Common myeloid progenitor, CD34-positive (primary cell): ENCODE data around the gene RABGAP1.

Experiments used
- CTCF ChIA-PET: fragments of 350-600 bp; sonication (Branson Sonifier 250); formaldehyde crosslinking; loops from one replicate; lab custom pipeline; 2021; ENCODE audit warnings: antibody characterized with exemption; lab: Charles Lee
- POLR2A ChIA-PET: fragments of 350-600 bp; sonication (Branson Sonifier 250); formaldehyde crosslinking; loops from one replicate; lab custom pipeline; 2021; ENCODE audit warnings: antibody characterized with exemption; lab: Charles Lee
- DNase-seq, 3 donors: peaks; one replicate each; pipeline versions ENCODE4 v3.0.0 to v3.0.0-alpha.2; 2013
- H3K27ac ChIP-seq, 2 experiments: 1 replicate in 1 of 2; 2 replicates in 1 of 2; pipeline ENCODE4 v1.7.0; 2013; ENCODE audit warnings: inconsistent platforms in 2 of 2, low read length in 2 of 2, mild to moderate bottlenecking in 2 of 2, low read depth in 1 of 2, moderate library complexity in 1 of 2; ENCODE audit not compliant: severe bottlenecking in 2 of 2, insufficient read depth in 1 of 2, poor library complexity in 1 of 2
- H3K27me3 ChIP-seq, 5 experiments: replicated peaks in 2 of 5; 1 replicate in 3 of 5; 2 replicates in 2 of 5; pipeline versions ENCODE4 v1.6.1 to v1.7.0; 2013; ENCODE audit warnings: low read length in 4 of 5, mild to moderate bottlenecking in 2 of 5, moderate library complexity in 2 of 5, inconsistent platforms in 1 of 5; ENCODE audit not compliant: insufficient read depth in 5 of 5, control insufficient read depth in 4 of 5
- H3K36me3 ChIP-seq, 4 experiments: 1 replicate in 2 of 4; 2 replicates in 2 of 4; pipeline versions ENCODE4 v1.6.1 to v1.7.0; 2013; ENCODE audit warnings: low read length in 3 of 4, control low read depth in 1 of 4, mild to moderate bottlenecking in 1 of 4; ENCODE audit not compliant: control insufficient read depth in 4 of 4, insufficient read depth in 4 of 4
- H3K4me1 ChIP-seq, 4 experiments: 1 replicate in 3 of 4; 2 replicates in 1 of 4; pipeline versions ENCODE4 v1.6.1 to v1.7.1; 2013; ENCODE audit warnings: low read length in 3 of 4, mild to moderate bottlenecking in 3 of 4, control low read depth in 1 of 4, inconsistent platforms in 1 of 4, moderate library complexity in 1 of 4; ENCODE audit not compliant: control insufficient read depth in 4 of 4, insufficient read depth in 4 of 4; ENCODE audit errors: control extremely low read depth in 1 of 4
- H3K4me3 ChIP-seq, 7 experiments: 1 replicate in 4 of 7; 2 replicates in 3 of 7; pipeline versions ENCODE4 v1.5.1 to v1.7.0; 2013; ENCODE audit warnings: mild to moderate bottlenecking in 7 of 7, low read length in 6 of 7, moderate library complexity in 6 of 7, inconsistent platforms in 2 of 7, low read depth in 2 of 7, control low read depth in 1 of 7; ENCODE audit not compliant: insufficient read depth in 4 of 7, control insufficient read depth in 1 of 7; ENCODE audit errors: extremely low read depth in 1 of 7
- H3K9me3 ChIP-seq, 5 experiments: 1 replicate in 4 of 5; 2 replicates in 1 of 5; pipeline versions ENCODE4 v1.6.1 to v1.7.1; 2013; ENCODE audit warnings: low read length in 4 of 5, mild to moderate bottlenecking in 2 of 5, inconsistent platforms in 1 of 5, low read depth in 1 of 5, moderate library complexity in 1 of 5; ENCODE audit not compliant: control insufficient read depth in 4 of 5, insufficient read depth in 2 of 5; ENCODE audit errors: control extremely low read depth in 1 of 5
- WGBS: methylation state at CpG from one replicate; pipeline ENCODE4 v1.1.5; 2013; ENCODE audit not compliant: insufficient coverage; 5-methylcytosine and 5-hydroxymethylcytosine counted together

RABGAP1 gene

DNA sequence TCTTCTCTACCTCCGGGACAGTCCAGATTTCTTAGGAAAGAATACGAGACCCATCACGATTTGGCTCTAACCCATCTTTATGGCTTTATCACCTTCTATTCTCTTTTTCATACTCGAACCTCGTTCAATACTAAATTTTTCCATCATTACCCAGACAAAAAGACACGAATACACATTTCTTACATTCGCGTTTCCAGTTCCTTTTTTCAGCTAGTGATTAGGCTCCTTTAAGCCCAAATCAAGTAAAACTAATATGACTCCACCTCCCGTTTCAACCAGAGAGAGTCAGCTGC lies 28.2 kb upstream of the RABGAP1 start:
- Histone ChIP-seq H3K4me3 (peak overlapping the region; percentile 75 to 94 (median 85)), H3K27me3 (no peaks in the 10 kb centered on the region), H3K4me1 (peaks cover 4 to 16% (median 11%) of the 10 kb centered on the region in 4 experiments), H3K27ac (peak overlapping the region; percentile 85 to 87), H3K36me3 (peaks cover 0 to 17% (median 11%) of the 10 kb centered on the region in 4 experiments), H3K9me3 (no peaks in the 10 kb centered on the region)
- no peak for DNase-seq
- CTCF ChIA-PET, result interaction anchor here (0.7 to 1.8 kb wide), 8 partner anchors 9 to 78 kb away, joined by 3 to 8 read pairs (median 5); partner anchors contain the start of gene ZBTB26
- POLR2A ChIA-PET, result interaction anchor here (0.6 to 1.9 kb wide), 7 partner anchors 8 to 648 kb away, joined by 3 to 10 read pairs (median 6); partner anchors contain the start of genes RABGAP1, RC3H2 and ZBTB26
- 2% methylated on average over 8 of the region's 9 CpGs for WGBS

DNA sequence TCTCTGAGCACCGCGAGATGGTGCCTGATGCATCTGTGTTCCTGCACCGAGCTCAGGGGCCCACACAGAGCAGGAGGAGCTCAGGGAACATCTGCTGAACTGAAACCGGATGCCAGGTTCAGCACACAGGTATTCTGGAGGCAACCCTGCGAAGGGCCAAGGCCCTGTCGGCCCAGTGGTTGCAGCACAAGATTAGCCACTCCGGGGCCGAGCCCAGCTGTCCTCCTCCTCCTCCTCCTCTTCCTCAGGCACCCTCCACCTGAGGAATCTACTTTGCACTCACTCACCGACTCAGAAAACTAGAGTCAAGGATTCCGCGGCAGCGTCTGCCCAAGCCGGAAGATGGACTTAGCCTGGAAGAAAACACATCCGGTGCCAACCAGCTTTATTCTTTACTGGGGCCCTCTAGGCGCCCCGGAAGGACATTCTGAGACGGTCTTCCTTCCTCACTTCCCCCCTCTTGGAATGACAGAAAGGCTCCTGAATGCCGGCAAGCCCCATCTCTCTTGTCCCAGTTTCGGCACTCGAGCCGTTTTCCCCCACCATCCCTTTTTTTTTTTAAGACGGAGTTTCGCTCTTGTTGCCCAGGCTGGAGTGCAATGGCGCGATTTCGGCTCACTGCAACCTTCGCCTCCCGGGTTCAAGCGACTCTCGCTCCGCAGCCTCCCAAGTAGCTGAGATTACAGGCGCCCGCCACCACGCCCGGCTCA lies 27.7 kb upstream of the RABGAP1 start, which contains the start of gene ZBTB6:
Gene ZBTB6, minus strand, starts transcription at position 360 of the 710 bp plus-strand sequence. CDS start 1,251 bp downstream, outside the sequence.
- H3K9me3 ChIP-seq, result no peaks in the 10 kb centered on the region
- CTCF ChIA-PET, result interaction anchor here (0.7 to 1.8 kb wide), 8 partner anchors 10 to 78 kb away, joined by 3 to 8 read pairs (median 5); partner anchors contain the start of gene ZBTB26
- H3K27me3 ChIP-seq, result no peaks in the 10 kb centered on the region
- H3K27ac ChIP-seq, result peak within 1 kb of the TSS; percentile 85 to 87
- H3K4me1 ChIP-seq, result peaks cover 4 to 16% (median 11%) of the 10 kb centered on the region in 4 experiments
- POLR2A ChIA-PET, result interaction anchor here (0.6 to 1.9 kb wide), 8 partner anchors 9 to 648 kb away, joined by 3 to 10 read pairs (median 5); partner anchors contain the start of genes RABGAP1, RC3H2 and ZBTB26
- H3K4me3 ChIP-seq, result peak within 1 kb of the TSS; percentile 75 to 94 (median 85)
- H3K36me3 ChIP-seq, result peaks cover 0 to 18% (median 12%) of the 10 kb centered on the region in 4 experiments
- WGBS, result 0% methylated on average over 27 of the region's 35 CpGs
- DNase-seq, result peak; percentile 74 to 94 (median 89)

DNA sequence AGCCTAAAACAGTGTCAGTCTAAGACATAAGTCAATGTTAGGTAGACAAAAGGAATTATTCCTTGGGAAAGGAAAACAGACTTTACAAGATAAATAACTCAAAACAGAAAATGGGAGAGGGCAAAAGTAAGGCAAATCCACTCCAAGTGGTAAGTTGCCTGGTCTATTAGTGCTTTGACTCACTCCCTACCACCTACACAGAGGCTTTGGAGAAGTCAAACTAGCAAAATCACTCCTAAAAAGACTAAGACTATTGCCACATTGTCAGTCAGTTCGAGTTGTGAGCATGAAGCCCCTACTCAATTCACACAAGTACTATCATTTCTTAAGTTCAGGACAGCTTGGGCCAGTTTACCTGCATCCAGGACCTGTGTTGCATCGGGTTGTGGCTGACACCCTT lies 22.5 kb upstream of the RABGAP1 start:
- no peak for DNase-seq
- H3K27ac ChIP-seq, result no peak overlapping the region
- peaks cover 0 to 4% (median 2%) of the 10 kb centered on the region in 4 experiments for H3K4me1 ChIP-seq
- WGBS, result 100% methylated on average over 2 of the region's 2 CpGs
- no peak overlapping the region for H3K4me3 ChIP-seq
- ChIA-PET CTCF (interaction anchor here (1.0 kb wide), 1 partner anchor 27 kb away, joined by 3 read pairs; no protein-coding TSS in a partner anchor), POLR2A (no interaction called here)
- peaks cover 3 to 23% (median 15%) of the 10 kb centered on the region in 4 experiments for H3K36me3 ChIP-seq
- H3K27me3 ChIP-seq, result no peaks in the 10 kb centered on the region
- H3K9me3 ChIP-seq, result no peaks in the 10 kb centered on the region

DNA sequence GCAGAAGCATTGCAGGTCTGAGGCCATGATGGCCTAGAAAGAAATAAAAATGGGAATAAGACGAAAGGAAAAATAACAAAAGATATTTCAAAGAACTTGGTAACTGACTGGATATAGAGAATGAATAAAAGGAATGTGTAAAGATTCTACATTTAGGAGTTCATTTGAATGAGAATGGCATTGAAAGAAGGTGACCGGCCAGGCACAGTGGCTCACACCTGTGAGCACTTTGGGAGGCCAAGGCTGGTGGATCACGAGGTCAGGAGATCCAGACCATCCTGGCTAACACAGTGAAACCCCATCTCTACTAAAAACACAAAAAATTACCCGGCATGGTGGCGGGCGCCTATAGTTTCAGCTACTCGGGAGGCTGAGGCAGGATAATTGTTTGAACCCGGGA lies 18.1 kb upstream of the RABGAP1 start:
- Histone ChIP-seq H3K4me3 (no peak overlapping the region), H3K27ac (no peak overlapping the region), H3K27me3 (no peaks in the 10 kb centered on the region), H3K9me3 (no peaks in the 10 kb centered on the region), H3K4me1 (no peaks in the 10 kb centered on the region), H3K36me3 (peaks cover 3 to 23% (median 16%) of the 10 kb centered on the region in 4 experiments)
- DNase-seq, result no peak
- ChIA-PET CTCF (no interaction called here), POLR2A (no interaction called here)
- WGBS, result 100% methylated on average over 6 of the region's 8 CpGs

DNA sequence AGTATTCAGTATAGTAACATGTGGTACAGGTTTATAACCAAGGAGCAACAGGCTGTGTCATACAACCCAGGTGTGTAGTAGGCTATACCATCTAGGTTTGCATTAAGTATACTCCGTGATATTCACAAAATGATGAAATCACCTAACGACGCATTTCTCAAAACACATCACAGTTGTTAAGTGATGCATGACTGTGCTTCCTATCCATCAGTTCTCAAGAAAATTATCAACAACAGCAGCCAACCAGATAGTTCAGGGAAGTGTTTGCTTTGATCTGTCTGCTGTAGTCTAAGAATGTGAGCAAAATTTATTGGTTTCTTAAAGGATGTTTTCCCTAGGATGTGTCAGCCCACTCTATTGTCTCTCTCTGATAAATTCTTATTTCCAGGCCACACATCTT lies 16.9 kb upstream of the RABGAP1 start:
- WGBS, result 94% methylated on average over 3 of the region's 3 CpGs
- Histone ChIP-seq H3K27ac (no peak overlapping the region), H3K9me3 (no peaks in the 10 kb centered on the region), H3K4me3 (no peak overlapping the region), H3K27me3 (no peaks in the 10 kb centered on the region), H3K36me3 (peaks cover 3 to 20% (median 8%) of the 10 kb centered on the region in 4 experiments), H3K4me1 (no peaks in the 10 kb centered on the region)
- DNase-seq, result no peak
- ChIA-PET CTCF (interaction anchor here (0.7 kb wide), 1 partner anchor 9 kb away, joined by 3 read pairs; no protein-coding TSS in a partner anchor), POLR2A (interaction anchor here (0.6 to 2.0 kb wide), 2 partner anchors 11 to 400 kb away, joined by 3 to 6 read pairs; partner anchors contain the start of gene ZBTB6)

DNA sequence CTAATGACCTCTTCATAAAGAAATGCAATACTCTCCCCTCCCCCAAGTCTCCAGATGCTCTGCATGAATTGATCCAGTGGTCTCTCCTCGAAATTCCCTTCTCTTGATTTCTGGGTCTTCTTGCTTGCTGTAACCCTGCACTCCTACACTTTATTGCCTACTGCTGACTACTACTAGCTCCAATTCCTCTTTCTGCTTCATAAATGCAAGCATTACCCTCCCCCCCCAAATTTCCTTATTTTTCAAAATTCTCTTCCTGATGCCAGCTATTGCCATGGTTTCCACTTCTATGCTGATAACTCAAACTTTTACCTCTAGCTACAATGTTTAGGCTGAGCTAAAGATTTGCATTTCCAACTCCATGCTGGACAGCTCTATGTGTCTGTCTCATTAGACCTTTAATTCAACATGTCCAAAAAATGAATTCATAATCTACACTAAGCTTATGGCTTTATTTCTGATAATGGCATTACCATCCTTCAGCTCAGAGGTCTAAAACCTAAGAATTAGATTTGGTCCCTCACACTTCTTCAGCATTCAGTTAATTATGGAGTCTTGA lies 10.9 kb upstream of the RABGAP1 start:
- no peaks in the 10 kb centered on the region for H3K27me3 ChIP-seq
- ChIA-PET POLR2A (interaction anchor here (1.1 kb wide), 1 partner anchor 11 kb away, joined by 3 read pairs; the partner anchor contains the start of gene RABGAP1), CTCF (interaction anchor here (0.7 to 2.4 kb wide), 6 partner anchors 10 to 122 kb away, joined by 3 to 8 read pairs (median 4); partner anchors contain the start of genes RABGAP1, RC3H2 and ZBTB6)
- H3K4me1 ChIP-seq, result peaks cover 7 to 28% (median 21%) of the 10 kb centered on the region in 4 experiments
- H3K27ac ChIP-seq, result no peak overlapping the region
- peak overlapping the region in 2 of 7 experiments; percentile 85 to 98 for H3K4me3 ChIP-seq
- no peaks in the 10 kb centered on the region for H3K9me3 ChIP-seq
- WGBS, result 100% methylated on average over 1 of the region's 1 CpG
- no peak for DNase-seq
- peaks cover 0 to 6% (median 1%) of the 10 kb centered on the region in 4 experiments for H3K36me3 ChIP-seq
